ENCODE data around the gene PCDHA5. TPM values are rescaled to one million over a fixed set of nuclear protein-coding genes. Genes with fewer than 3 reads are reported as not detected.

PCDHA5 gene
- total and polyA plus RNA-seq, 2 of the 13 experiments (the other 11 are each of a cell fraction or from before 2014, with no cell fraction given): not detected

GRCh38 chr5:140840978-140841962 is 19.9 kb downstream of the PCDHA5 start, which contains the start of gene PCDHA8 (continued):
- TF ChIP-seq CEBPG (CRISPR knock-in tag; IDR thresholded peaks at IDR 0.05): 0 out of 2 replicates have a peak, but pooled peaks have one; percentile 20
- TF ChIP-seq GABPA (IDR thresholded peaks at IDR 0.05; ENCODE audit: low read depth, low read length): no peak
- peak; percentile 42; the same call in 1 of the 2 replicates for TF ChIP-seq GABPA (CRISPR knock-in tag; IDR thresholded peaks at IDR 0.05; ENCODE audit: low read depth)
- TF ChIP-seq ZNF350 (CRISPR knock-in tag; IDR thresholded peaks at IDR 0.05; ENCODE audit: borderline replicate concordance, low read depth): peak; percentile 43; the same call in 1 of the 2 replicates
- 0 out of 2 replicates have a peak, but pooled peaks have one; percentile 10 for TF ChIP-seq HOXA3 (CRISPR knock-in tag; IDR thresholded peaks at IDR 0.05)
- no peak for TF ChIP-seq RELA (CRISPR knock-in tag; IDR thresholded peaks at IDR 0.05)
- no peak for TF ChIP-seq ZNF816 (CRISPR knock-in tag; IDR thresholded peaks at IDR 0.05; ENCODE audit: borderline replicate concordance)
- TF ChIP-seq XRCC5 (optimal IDR thresholded peaks at IDR 0.05; ENCODE audit: low read length): peak; percentile 48
- no peak for TF ChIP-seq ELK4 (CRISPR knock-in tag; IDR thresholded peaks at IDR 0.05; ENCODE audit: borderline replicate concordance)
- TF ChIP-seq FOXK2 (IDR thresholded peaks at IDR 0.05): no peak
- peak; percentile 65 for TF ChIP-seq CTCF (CRISPR knock-in tag; IDR thresholded peaks at IDR 0.05)
